Measurements from ENCODE around the gene ARMC9.

ARMC9 gene

GRCh38 chr2:231409776-231410175 lies 211.3 kb downstream of the ARMC9 start:
- TF ChIP-seq ZNF274 (IDR thresholded peaks at IDR 0.05; ENCODE audit: low read depth, low read length) = no peak
- no peak overlapping the region for H3K4me3 ChIP-seq (ENCODE audit: low read length)

GRCh38 chr2:231410293-231411004 lies 212.0 kb downstream of the ARMC9 start:
- no peak overlapping the region for H3K4me3 ChIP-seq (ENCODE audit: low read length)
- no peak for TF ChIP-seq ZNF274 (IDR thresholded peaks at IDR 0.05; ENCODE audit: low read depth, low read length)

GRCh38 chr2:231411237-231411636 lies 212.8 kb downstream of the ARMC9 start:
- TF ChIP-seq ZNF274 (IDR thresholded peaks at IDR 0.05; ENCODE audit: low read depth, low read length) = no peak
- H3K4me3 ChIP-seq (ENCODE audit: low read length) = no peak overlapping the region

DNA sequence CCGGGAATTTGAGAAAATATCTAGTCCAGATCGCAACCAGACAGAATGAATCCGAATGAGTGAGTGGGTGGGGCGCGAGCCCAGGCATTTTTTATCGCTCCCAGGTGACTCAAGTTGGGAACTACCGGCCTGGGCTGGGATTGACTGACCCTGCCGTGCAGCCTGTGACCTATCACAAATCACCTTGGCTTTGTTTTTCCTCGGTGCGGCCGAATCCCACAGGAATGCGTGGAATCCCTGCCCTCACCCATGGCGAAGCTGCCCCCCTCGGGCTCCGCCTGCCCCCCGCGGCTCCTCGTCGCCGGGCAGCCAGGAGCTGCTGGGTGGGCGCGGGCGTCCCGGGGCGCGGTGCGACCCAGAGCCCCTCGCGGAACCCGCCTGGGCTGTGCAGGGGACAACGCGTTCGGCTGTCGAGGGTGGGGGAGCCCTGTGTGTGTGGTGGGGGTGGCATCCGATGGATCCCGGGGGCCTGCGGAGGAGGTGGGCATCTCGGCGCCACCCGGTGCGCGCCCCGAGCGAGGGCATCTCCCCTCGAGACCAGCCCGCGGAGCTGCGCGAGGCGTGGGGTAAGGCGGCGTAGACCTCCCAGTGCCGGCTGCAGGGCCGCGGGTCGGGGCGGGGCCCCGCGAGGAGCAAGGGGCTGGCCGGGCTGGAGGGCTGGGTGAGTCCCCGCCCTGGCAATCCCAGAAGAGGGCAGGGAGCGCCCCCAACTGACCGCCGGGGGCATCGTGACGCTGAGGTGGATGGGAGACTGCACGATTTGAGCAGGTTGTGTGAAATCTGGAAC lies 213.6 kb downstream of the ARMC9 start:
- no peak for TF ChIP-seq ZNF274 (IDR thresholded peaks at IDR 0.05; ENCODE audit: low read depth, low read length)
- H3K4me3 ChIP-seq (ENCODE audit: low read length) = peak overlapping the region; percentile 64; the same call in 1 of the 2 replicates

DNA sequence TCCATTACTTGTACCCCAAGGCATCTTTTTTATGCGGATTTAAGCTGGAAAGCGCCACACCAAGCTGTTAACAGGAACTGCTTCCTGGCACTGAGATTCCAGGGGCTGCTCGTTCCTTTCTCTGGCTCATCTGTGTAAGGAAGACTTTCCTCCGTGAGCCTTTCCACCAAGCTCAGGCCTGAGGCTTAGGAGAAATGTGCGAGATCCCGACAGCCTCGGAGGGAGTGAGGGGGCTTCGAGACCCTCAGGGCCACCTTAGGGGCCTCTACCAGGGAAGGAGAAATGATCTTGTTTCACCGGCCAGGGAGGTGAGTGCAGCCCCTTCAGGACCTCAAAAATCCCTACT lies 214.2 kb downstream of the ARMC9 start:
- H3K4me3 ChIP-seq (ENCODE audit: low read length) = no peak overlapping the region; the same call in 1 of the 2 replicates
- TF ChIP-seq ZNF274 (IDR thresholded peaks at IDR 0.05; ENCODE audit: low read depth, low read length) = no peak

DNA sequence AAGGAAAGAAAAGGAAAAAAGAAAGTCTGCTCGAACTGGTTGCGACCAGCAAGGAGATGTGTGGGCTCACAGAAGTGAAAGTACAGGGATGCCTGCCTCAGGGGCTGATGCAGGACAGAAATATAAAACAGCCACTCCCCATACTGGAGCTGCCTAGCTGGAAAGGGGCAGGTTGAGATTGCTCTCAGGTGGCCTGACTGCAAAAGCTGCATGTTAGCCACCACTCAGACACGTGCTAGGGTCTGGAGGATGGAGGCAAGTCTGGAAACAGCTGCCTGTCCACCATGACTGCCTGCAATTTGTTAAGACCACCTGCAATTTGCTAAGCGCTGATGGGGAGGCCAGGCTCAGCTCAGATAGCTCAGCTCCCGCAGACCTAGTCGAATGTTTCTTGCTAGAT lies 215.0 kb downstream of the ARMC9 start:
- TF ChIP-seq ZNF274 (IDR thresholded peaks at IDR 0.05; ENCODE audit: low read depth, low read length) = no peak
- H3K4me3 ChIP-seq (ENCODE audit: low read length) = no peak overlapping the region

- no peak overlapping the region for H3K4me3 ChIP-seq (ENCODE audit: low read length)
- TF ChIP-seq ZNF274 (IDR thresholded peaks at IDR 0.05; ENCODE audit: low read depth, low read length) = no peak
Measured at GRCh38 chr2:231413921-231414476, 215.6 kb downstream of the ARMC9 start.

GRCh38 chr2:231415029-231415428 lies 216.6 kb downstream of the ARMC9 start:
- H3K4me3 ChIP-seq (ENCODE audit: low read length) = no peak overlapping the region
- TF ChIP-seq ZNF274 (IDR thresholded peaks at IDR 0.05; ENCODE audit: low read depth, low read length) = no peak

GRCh38 chr2:231418820-231419640 lies 220.6 kb downstream of the ARMC9 start:
- no peak overlapping the region for H3K4me3 ChIP-seq (ENCODE audit: low read length)
- no peak for TF ChIP-seq ZNF274 (IDR thresholded peaks at IDR 0.05; ENCODE audit: low read depth, low read length)

DNA sequence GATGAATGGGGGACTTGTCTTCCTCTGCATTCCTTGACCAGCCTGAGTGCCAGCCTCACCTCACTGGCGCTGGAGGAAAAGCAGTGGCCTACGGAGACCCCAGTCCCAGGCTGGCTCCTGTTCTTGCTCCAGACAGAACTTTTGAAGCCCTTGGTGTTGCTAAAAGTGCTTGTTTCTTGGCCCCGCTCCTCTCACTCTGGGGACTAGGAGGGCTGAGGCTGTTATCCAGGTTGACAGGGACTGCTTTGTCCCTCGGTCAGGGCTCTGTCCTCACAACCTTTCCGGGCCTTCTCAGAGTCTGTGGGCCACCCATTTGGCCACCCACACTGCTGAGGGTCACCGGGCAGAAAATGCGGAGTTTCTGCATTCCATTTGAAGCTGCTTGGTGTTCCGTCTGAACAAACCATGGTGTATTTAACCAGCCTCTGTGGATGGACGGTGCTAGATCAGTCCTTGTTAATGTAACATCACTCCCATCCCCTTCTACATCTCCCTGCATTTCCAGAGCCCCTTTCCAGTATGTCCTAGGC lies 222.7 kb downstream of the ARMC9 start:
- H3K4me3 ChIP-seq (ENCODE audit: low read length) = no peak overlapping the region
- TF ChIP-seq ZNF274 (IDR thresholded peaks at IDR 0.05; ENCODE audit: low read depth, low read length) = no peak

DNA sequence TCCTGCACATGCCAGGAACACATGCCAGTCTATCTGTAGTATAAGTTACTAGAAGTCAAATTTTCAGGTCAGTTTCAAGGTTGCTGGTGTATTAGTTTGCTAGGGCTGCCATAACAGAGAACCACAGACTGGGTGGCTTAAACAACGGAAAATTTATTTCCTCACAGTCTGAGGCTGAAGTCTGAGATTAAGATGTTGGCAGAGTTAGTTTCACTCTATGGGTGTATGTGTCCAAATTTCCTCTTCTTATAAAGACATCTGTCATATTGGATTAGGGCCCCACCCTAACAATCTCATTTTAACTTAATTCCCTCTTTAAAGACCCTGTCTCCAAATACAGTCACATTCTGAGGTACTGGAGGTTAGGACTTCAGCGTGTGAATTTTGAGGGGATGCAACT lies 223.6 kb downstream of the ARMC9 start:
- no peak overlapping the region for H3K4me3 ChIP-seq (ENCODE audit: low read length)
- no peak for TF ChIP-seq ZNF274 (IDR thresholded peaks at IDR 0.05; ENCODE audit: low read depth, low read length)

DNA sequence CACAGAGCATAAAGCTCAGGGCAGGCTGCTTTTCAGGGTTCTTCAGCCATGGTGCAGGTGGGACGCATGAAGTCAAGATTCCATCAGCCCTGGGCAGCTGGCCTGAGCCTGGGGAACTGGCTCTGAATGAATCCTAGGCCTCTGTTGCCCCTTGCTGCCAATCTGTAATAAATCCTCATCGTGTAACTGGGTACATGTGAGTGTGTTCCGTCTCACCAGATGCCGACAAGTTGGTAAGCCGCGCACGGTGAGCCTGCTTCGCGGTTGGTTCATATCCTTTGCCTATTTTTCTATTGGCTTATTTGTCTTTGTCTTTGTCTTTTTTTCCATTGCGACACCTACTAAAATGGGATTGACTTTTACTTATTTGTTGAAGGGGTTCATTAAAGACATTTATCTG lies 224.7 kb downstream of the ARMC9 start:
- H3K4me3 ChIP-seq (ENCODE audit: low read length) = no peak overlapping the region
- no peak for TF ChIP-seq ZNF274 (IDR thresholded peaks at IDR 0.05; ENCODE audit: low read depth, low read length)

Measured in GM08714 (cell line).